ENCODE results near the gene ATF7.

Gene ATF7

GRCh38 chr12:53480491-53481442 is 145.4 kb downstream of the ATF7 start:
- DNase-seq = peak; percentile 2

GRCh38 chr12:53479331-53479730 is 146.9 kb downstream of the ATF7 start:
- no peak for DNase-seq

- no peak for DNase-seq
Observed at GRCh38 chr12:53478865-53479264, 147.3 kb downstream of the ATF7 start.

- no peak for DNase-seq
Observed at GRCh38 chr12:53476769-53477209, 149.4 kb downstream of the ATF7 start.

GRCh38 chr12:53474819-53475218 is 151.4 kb downstream of the ATF7 start:
- DNase-seq = no peak

- no peak for DNase-seq
Observed at GRCh38 chr12:53474077-53474476, 152.1 kb downstream of the ATF7 start.

- no peak for DNase-seq
Observed at GRCh38 chr12:53472056-53472582, 154.1 kb downstream of the ATF7 start.

- no peak for DNase-seq
Observed at GRCh38 chr12:53468282-53468681, 157.9 kb downstream of the ATF7 start.

- DNase-seq = no peak
Observed at GRCh38 chr12:53467880-53468279, 158.3 kb downstream of the ATF7 start.

- no peak for DNase-seq
Observed at GRCh38 chr12:53467082-53467481, 159.1 kb downstream of the ATF7 start.

- DNase-seq = no peak
Observed at GRCh38 chr12:53466640-53467039, 159.5 kb downstream of the ATF7 start.

- DNase-seq = no peak
Observed at GRCh38 chr12:53465679-53466078, 160.5 kb downstream of the ATF7 start.

- DNase-seq = no peak
Observed at GRCh38 chr12:53464685-53465418, 161.3 kb downstream of the ATF7 start.

- DNase-seq = no peak
Observed at GRCh38 chr12:53463802-53464560, 162.2 kb downstream of the ATF7 start.

- DNase-seq = no peak
Observed at GRCh38 chr12:53462935-53463334, 163.2 kb downstream of the ATF7 start.

- DNase-seq = no peak
Observed at GRCh38 chr12:53461591-53461990, 164.6 kb downstream of the ATF7 start.

- no peak for DNase-seq
Observed at GRCh38 chr12:53461059-53461458, 165.1 kb downstream of the ATF7 start.

- DNase-seq = no peak
Observed at GRCh38 chr12:53459097-53459496, 167.1 kb downstream of the ATF7 start.
